HFFc6 (cell line): Measurements from ENCODE around the gene CLEC2B. TPM values are rescaled to one million over a fixed set of nuclear protein-coding genes. Genes with fewer than 3 reads are reported as not detected.
"Not testable (repeated sequence)": the region's sequence is repeated elsewhere in the genome, so short reads cannot be mapped to it uniquely, and the experiment has no call there.

Experiments used
- DNase-seq: peaks from one replicate; pipeline ENCODE4 v3.0.0-alpha.2; 2018
- H3K27ac Mint-ChIP-seq: 2 replicates; pipeline ENCODE4 v1.8.0; 2020; ENCODE audit warnings: mild to moderate bottlenecking, mixed read lengths
- H3K27me3 Mint-ChIP-seq: 2 replicates; pipeline ENCODE4 v1.8.0; 2021; ENCODE audit warnings: mild to moderate bottlenecking, moderate library complexity, mixed read lengths; ENCODE audit not compliant: insufficient read depth
- H3K36me3 Mint-ChIP-seq: 2 replicates; pipeline ENCODE4 v1.8.0; 2021; ENCODE audit warnings: low read depth, mixed read lengths
- H3K4me1 Mint-ChIP-seq: 2 replicates; pipeline ENCODE4 v1.8.0; 2020; ENCODE audit warnings: low read depth, mixed read lengths
- H3K4me3 Mint-ChIP-seq: 2 replicates; pipeline ENCODE4 v1.8.0; 2020; ENCODE audit warnings: mild to moderate bottlenecking, moderate library complexity, mixed read lengths
- H3K9me3 Mint-ChIP-seq: 2 replicates; pipeline ENCODE4 v1.8.0; 2020; ENCODE audit warnings: mild to moderate bottlenecking, mixed read lengths
- total RNA-seq, 6 experiments: library from RNA; stranded (reverse); fragmentation: NEBNext Ultra II Directional; extraction: Animal tissue kit (Norgen Biotek cat#: 25700); gene quantifications; 2 replicates in 1 of 6; 3 replicates in 5 of 6; pipeline ENCODE4 v1.2.3, GENCODE V29; 2021
- TF ChIP-seq, protein P1 (sequence below): fragments of 200-600 bp; sonication (generic); IDR thresholded peaks from 2 replicates; pipeline ENCODE4 v1.5.0; 2021; ENCODE audit warnings: antibody characterized with exemption, mild to moderate bottlenecking

Gene CLEC2B
- total RNA-seq, 6 experiments from 2014 or later: not detected

DNA sequence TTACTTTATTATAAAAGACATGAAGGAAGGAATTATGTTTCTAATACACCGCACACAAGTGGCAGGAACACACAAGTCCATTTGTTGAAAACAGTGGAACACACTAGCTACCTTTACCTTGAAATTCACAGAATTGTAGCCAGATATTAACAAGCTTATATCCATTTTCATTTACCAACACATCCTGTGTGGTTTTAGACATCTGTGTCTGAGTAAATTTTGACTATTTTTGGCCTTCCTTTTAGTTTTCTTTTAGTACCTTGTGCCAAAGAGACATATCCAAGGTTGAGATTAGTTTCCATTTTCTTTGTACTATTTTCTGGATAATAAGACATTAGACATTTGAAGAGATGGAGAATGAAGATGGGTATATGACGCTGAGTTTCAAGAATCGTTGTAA, 12.1 kb upstream of the CLEC2B start, which contains the start of gene KLRF2:
Gene KLRF2 (plus strand): TSS at position 244 of the 400 bp plus-strand sequence. CDS start 107 bp downstream, at position 351.
- no peaks in the 10 kb centered on the region for H3K9me3 Mint-ChIP-seq
- H3K36me3 Mint-ChIP-seq: no peaks in the 10 kb centered on the region

DNA sequence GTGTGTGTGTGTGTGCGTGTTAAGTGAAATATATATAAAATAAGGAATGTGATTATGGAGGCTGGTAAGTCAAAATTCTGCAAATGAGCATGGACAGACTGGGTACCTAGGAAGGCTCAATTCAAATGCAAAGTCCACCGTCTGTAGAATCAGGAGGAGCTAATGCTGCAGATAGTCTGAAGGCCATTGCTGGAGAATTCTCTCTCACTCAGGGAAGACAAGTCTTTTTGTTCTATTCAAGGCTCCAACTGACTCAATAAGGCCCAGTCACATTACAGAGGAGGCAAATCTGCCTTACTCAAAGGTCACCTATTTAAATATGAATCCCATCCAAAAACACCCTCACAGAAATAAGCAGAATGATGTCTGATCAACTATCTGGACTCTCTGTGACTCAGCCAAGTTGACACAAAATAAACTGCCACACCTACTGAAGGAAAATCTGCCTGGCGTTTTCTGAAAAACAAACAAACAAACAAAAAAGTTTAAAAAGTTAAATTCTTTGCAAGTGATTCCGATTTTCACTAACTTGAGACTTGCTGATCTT, 11.5 kb upstream of the CLEC2B start:
- Mint-ChIP-seq H3K4me3 (no peak overlapping the region), H3K27ac (no peak overlapping the region), H3K9me3 (no peaks in the 10 kb centered on the region), H3K36me3 (no peaks in the 10 kb centered on the region), H3K4me1 (no peaks in the 10 kb centered on the region), H3K27me3 (peaks cover 4% of the 10 kb centered on the region; the same call in 1 of the 2 replicates)
- TF ChIP-seq, protein P1, sequence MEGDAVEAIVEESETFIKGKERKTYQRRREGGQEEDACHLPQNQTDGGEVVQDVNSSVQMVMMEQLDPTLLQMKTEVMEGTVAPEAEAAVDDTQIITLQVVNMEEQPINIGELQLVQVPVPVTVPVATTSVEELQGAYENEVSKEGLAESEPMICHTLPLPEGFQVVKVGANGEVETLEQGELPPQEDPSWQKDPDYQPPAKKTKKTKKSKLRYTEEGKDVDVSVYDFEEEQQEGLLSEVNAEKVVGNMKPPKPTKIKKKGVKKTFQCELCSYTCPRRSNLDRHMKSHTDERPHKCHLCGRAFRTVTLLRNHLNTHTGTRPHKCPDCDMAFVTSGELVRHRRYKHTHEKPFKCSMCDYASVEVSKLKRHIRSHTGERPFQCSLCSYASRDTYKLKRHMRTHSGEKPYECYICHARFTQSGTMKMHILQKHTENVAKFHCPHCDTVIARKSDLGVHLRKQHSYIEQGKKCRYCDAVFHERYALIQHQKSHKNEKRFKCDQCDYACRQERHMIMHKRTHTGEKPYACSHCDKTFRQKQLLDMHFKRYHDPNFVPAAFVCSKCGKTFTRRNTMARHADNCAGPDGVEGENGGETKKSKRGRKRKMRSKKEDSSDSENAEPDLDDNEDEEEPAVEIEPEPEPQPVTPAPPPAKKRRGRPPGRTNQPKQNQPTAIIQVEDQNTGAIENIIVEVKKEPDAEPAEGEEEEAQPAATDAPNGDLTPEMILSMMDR: no peak
- DNase-seq: no peak

More for the DNA sequence above, 12.1 kb upstream of the CLEC2B start, which contains the start of gene KLRF2:
- Mint-ChIP-seq H3K27ac (no peak within 1 kb of the TSS), H3K4me1 (no peaks in the 10 kb centered on the region), H3K27me3 (peaks cover 6% of the 10 kb centered on the region), H3K4me3 (no peak within 1 kb of the TSS)
- DNase-seq: no peak
- TF ChIP-seq, protein P1: no peak

DNA sequence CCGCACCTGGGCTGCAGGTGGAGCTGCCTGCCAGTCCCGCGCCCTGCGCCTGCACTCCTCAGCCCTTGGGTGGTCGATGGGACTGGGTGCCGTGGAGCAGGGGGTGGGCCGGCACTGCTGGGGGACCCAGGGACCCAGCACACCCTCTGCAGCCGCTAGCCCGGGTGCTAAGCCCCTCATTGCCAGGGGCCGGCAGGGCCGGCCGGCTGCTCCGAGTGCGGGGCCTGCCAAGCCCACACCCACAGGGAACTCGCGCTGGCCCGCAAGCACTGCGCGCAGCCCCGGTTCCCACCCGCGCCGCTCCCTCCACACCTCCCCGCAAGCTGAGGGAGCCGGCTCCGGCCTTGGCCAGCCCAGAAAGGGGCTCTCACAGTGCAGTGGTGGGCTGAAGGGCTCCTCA, 7.0 kb upstream of the CLEC2B start:
- H3K4me3 Mint-ChIP-seq, H3K27ac Mint-ChIP-seq, H3K4me1 Mint-ChIP-seq, H3K9me3 Mint-ChIP-seq, DNase-seq, H3K36me3 Mint-ChIP-seq, H3K27me3 Mint-ChIP-seq: not testable (repeated sequence)

DNA sequence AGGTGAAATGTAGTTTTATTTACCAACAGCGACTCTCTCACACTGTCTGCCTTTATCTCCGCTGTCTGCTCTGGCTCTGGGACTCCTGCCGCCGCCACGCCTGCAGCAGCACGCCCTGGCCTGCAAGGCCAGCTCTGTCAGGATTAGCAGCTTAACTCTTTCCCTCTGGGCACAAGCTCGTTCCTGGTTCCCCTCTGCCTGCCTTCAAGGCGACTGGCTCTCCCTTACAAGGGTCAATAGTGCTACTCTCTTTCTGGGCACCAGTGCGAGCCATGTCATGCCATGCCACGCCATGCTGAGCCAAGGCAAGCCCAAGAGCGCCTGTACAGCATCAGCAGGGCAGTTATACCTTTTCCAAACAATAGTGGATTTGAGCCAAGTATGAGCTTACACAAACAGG, 3.6 kb upstream of the CLEC2B start:
- Mint-ChIP-seq H3K4me3 (no peak overlapping the region), H3K4me1 (peaks cover 14% of the 10 kb centered on the region), H3K9me3 (no peaks in the 10 kb centered on the region), H3K27ac (no peak overlapping the region), H3K36me3 (no peaks in the 10 kb centered on the region), H3K27me3 (no peaks in the 10 kb centered on the region; the same call in 1 of the 2 replicates)
- TF ChIP-seq, protein P1: no peak
- no peak for DNase-seq

DNA sequence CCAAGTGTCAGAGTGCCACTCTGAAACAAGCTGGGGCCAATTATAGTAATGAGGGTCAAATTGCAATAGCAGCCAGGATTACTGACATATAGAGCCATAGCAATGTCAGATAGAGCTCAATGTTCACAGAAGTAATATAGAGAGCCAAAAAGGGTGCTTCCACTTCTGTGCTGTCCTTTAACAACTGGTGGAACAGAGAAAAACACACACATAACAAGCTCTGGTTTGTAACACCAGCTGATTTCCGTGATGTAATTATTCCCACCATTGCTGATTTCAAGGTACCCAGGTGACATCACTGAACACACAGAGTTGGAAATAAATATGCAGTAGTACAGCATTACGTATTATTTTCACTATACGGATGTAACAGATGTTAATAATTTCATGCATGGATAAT, 3.0 kb upstream of the CLEC2B start:
- Mint-ChIP-seq H3K36me3 (no peaks in the 10 kb centered on the region), H3K27me3 (no peaks in the 10 kb centered on the region; the same call in 1 of the 2 replicates), H3K4me3 (no peak overlapping the region), H3K4me1 (peaks cover 14% of the 10 kb centered on the region), H3K9me3 (no peaks in the 10 kb centered on the region), H3K27ac (no peak overlapping the region)
- TF ChIP-seq, protein P1: no peak
- DNase-seq: no peak

DNA sequence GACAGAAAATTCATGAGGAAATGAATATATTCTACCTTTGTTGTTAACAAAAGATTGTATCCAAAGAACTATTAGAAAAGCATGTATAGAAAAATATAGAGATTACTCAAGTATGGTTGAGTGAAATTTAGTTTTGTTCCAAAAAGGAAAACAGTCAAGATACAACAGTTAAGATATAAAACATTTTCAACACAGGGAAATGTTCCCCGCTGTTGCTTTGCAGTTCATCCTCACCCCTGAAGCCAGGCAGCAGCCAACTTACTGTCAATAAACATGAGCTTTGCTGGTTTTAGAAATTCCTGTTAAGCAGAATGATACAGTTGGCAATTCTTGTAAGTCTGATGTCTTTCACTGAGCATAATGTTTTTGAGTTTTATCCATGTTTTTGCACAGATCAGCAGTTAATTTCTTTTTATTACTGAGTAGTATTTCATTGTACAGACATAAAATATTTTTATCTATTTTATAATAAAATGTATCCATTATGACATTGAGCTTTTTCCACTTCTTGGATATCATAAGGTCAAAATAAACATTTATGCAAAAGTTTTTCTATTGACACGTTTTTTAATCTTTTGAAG, 1.2 kb upstream of the CLEC2B start:
- peaks cover 14% of the 10 kb centered on the region for H3K4me1 Mint-ChIP-seq
- H3K27ac Mint-ChIP-seq: no peak overlapping the region; the same call in 1 of the 2 replicates
- TF ChIP-seq, protein P1: no peak
- H3K36me3 Mint-ChIP-seq: no peaks in the 10 kb centered on the region
- DNase-seq: no peak
- H3K9me3 Mint-ChIP-seq: no peaks in the 10 kb centered on the region
- no peaks in the 10 kb centered on the region; the same call in 1 of the 2 replicates for H3K27me3 Mint-ChIP-seq
- peak overlapping the region; percentile 90 for H3K4me3 Mint-ChIP-seq
